Medulla oblongata (tissue), 1 donor: ENCODE measurements around the gene PTPN9.
"Not testable (repeated sequence)": the region's sequence is repeated elsewhere in the genome, so short reads cannot be mapped to it uniquely, and the experiment has no call there.

ENCODE experiments used
- DNase-seq: peaks from one replicate; pipeline ENCODE4 v3.0.0-alpha.2; 2015; ENCODE audit errors: extremely low spot score

Gene PTPN9

DNA sequence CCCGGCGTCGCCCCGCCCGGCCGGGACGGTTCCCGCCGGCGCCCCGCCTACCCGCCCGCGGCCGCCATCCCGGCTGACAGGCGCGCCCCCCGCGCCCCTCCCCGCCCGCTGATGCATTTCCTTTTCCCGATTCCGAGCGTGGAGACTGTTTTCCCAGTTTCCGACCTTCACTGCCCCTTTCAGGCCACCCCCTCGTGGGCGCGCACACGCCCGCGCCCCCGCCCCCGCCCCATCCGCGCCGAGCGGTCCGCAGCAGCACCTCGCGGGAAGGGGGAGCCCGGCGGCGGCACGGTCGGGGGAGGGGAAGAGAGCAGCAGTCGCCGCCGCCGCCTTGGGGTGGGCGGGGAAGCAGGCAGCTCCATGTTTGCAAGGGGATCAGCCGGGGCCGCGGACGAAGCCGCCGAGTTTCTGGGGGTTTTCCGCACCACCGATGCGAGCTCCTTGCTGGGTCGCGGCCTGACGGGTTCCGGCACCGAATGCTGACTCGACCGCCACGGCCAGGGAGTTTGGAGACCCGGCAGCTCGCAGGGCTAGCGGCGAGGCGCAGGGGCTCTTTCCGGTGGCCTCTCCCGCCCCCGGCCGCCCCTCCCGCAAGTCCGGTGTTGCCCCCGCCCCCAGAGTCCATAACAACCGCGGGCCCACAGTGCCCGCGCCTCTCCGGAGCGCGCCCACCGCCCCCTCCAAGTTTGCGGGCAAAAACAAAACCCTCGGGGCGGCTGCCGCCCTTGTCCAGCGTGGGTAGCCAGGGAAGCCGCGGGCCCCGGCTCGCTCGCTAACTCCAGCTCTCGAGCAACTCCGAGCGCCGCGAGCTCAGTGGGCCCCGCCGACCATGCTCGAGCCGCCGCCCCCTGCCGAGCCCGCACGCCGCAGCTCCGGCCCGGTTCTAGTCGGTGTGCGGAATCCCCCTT is 124.4 kb downstream of the PTPN9 start:
- no peak for DNase-seq

DNA sequence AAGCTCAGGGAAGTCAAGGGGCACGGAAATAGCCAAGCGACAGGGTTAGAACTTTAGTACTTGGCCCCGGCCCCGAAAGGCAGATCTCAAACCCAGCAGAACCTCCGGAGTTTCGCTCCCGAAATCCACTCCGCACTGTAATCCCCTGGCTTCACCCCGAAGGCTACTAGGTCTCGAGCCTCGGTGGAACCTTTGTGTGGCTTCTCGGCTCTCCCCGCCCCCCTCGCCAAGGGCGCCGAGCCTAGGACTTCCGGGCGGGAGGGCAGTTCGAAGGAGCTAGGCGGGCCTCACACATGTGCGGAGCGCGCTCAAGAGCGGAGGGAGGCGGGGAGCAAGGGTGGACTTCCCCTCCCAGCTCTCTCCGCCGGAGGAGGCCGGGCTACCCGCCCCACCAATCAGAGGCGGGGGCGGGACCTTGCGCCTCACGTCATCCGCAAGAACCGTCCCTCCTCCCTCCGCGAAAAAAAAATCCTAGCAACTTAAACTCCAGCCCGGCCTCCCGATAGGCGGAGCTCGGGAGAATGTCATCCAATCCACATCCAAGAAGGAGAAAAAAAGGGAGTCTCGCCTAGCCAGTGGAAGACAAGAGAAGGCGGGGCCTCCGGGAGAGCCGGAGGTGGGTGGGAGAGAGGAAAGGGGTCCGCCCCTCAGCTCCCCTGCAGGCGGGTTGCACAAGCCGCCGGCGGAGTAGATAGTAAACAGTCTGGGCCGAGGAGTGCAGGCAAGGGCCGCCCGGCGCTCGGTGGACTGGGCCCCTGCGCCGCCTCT is 125.2 kb downstream of the PTPN9 start:
- DNase-seq = peak; percentile 100

- peak; percentile 35 for DNase-seq
Measured at GRCh38 chr15:75452865-75453702, 126.0 kb downstream of the PTPN9 start.

DNA sequence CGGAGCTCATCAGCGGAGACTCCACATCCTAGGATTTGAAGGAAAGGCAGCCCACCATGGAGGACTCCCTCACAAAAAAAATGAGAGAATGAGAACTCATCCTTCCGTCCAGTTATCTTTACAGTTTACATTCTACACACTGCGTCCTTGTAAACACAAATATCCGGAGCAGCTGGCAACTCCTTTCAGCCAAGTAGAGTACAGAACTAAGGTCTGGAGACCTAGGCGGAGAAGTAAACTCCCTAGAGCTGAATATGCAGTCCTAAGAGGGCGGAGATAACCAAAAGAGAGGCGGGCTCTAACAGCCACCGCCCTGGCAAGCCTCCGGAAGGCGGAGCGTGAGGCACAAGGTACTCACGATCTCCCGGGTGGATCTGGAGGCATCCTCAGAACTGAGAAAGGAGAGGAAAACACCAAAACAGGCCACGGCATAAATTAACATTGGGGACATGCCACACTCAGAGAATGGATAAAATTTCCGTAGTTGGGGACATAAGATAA is 126.7 kb downstream of the PTPN9 start:
- DNase-seq = peak; percentile 90

- peak; percentile 100 for DNase-seq
Measured at GRCh38 chr15:75451674-75452363, 127.3 kb downstream of the PTPN9 start, which contains the start of gene SIN3A. SIN3A (minus strand) TSS chr15:75451690; CDS start chr15:75430375, 21,315 bp downstream.

- DNase-seq = no peak
Measured at GRCh38 chr15:75451202-75451673, 127.9 kb downstream of the PTPN9 start.

GRCh38 chr15:75450307-75451201 is 128.6 kb downstream of the PTPN9 start:
- DNase-seq = peak; percentile 94

DNA sequence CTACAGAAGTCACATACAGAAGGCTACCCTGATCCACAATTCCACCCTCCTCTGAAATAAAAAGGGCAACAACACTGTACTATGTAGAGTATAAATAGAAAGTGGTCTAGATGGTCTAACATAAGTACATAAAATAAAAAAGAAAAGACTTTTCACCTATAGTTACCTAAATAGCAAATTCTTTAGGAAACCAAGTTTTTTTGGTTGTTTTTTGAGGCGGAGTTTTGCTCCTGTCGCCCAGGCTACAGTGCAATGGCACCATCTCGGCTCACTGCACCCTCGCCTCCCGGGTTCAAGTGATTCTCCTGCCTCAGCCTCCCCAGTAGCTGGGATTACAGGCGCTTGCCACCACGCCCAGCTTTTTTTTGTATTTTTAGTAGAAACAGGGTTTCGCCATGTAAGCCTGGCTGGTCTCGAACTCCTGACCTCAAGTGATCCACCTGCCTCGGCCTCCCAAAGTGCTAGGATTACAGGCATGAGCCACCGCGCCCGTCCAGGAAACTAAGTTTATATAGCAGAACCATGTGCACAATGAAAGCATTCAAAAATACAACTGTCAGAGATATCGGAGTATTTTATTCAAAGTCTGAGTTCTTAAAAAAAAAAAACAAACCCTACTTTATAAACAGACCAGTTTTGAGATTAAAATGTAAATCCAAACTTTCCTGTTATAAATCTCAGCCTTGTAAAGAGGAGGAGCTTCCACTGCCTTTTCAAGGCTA is 129.4 kb downstream of the PTPN9 start:
- no peak for DNase-seq

DNA sequence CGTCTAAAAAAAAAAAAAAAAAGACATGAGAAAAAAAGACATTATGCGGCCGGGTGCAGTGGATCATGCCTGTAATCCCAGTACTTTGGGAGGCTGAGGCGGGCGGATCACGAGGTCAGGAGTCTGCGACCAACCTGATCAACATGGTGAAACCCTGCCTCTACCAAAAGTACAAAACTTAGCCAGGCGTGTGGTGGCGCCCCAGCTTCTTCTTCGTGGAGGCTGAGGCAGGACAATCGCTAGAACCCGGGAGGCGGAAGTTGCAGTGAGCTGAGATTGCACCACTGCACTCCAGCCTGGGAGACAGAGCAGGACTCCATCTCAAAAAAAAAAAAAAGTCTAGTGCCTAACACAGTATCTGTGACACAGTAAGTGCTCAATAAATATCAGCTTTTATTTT is 130.9 kb downstream of the PTPN9 start:
- not testable (repeated sequence) for DNase-seq

DNA sequence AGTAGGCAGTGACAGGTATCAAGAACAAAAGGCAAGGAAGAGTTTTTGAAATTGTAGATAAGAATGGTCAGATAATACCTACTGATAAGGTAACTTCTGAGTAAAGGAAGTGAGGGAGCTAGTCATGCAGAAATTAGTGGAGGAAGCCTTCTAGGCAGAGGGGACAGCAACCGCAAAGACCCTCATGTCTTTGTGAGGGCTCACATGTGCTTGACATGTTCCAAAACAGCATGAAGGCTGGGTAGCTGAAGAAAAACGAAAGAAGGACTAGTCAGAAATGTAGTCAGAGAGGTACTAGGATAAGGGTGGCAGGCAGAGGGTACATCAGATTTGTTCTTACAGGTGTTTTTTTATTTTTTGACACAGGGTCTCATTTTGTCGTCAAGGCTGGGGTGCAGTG is 133.0 kb downstream of the PTPN9 start:
- DNase-seq = no peak

- DNase-seq = not testable (repeated sequence)
Measured at GRCh38 chr15:75445324-75445723, 133.8 kb downstream of the PTPN9 start.

- DNase-seq = not testable (repeated sequence)
Measured at GRCh38 chr15:75443972-75444453, 135.1 kb downstream of the PTPN9 start.

DNA sequence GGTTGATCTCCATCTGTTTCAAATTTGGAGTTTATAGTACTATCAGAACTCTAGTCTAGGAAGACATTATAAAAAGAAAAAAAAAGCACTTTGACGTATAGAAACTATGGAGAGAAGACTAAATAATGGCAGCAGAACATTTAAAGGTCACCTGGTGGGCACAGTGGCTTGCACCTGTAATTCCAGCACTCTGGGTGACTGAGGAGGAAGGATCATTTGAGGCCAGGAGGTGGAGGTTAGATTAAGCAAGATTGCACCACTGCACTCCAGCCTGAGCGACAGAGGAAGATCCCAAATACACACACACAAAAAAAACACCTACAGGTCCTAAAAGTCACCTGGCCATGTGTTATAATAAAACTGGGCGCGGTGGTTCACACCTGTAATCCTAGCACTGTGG is 141.4 kb downstream of the PTPN9 start:
- DNase-seq = no peak

- DNase-seq = no peak
Measured at GRCh38 chr15:75436881-75437280, 142.2 kb downstream of the PTPN9 start.

DNA sequence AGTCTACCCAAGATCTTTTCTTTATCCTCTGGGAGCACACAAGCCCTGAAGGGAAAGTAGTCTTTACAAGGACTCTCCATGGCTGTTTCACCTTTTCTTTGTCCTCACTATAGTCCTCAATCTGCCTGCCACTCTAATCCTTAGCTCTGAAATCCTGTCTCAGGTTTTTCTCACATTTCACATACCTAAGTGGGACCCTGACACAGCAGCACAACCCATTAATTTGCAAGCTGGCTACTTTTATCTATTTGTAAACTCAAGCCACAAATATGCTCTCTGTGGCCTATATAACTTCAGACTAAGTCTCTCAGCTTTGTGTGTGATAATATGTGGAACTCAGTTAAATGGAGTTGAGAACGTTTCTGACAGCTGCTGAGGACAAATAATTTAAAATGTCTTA is 147.4 kb downstream of the PTPN9 start:
- DNase-seq = no peak

DNA sequence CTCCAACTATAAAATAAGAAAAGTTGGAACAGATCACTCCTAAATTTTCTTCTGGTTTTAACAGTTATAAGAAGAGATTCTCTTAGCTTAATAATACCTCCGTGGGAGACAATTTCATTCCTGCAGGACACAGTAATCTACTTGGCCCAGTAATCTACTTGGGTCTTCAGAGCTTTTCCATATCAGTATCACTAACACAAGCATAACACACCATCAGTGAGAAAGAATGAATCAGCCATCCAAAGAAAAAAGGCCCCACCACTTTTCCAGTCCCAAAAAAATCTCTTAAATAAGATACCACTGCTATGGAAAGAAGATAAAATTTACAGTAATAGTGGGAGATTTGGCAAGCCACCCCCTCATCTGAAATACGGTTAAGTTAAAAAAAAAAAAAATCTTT is 147.8 kb downstream of the PTPN9 start:
- no peak for DNase-seq

GRCh38 chr15:75430259-75430658 is 148.9 kb downstream of the PTPN9 start:
- DNase-seq = no peak

DNA sequence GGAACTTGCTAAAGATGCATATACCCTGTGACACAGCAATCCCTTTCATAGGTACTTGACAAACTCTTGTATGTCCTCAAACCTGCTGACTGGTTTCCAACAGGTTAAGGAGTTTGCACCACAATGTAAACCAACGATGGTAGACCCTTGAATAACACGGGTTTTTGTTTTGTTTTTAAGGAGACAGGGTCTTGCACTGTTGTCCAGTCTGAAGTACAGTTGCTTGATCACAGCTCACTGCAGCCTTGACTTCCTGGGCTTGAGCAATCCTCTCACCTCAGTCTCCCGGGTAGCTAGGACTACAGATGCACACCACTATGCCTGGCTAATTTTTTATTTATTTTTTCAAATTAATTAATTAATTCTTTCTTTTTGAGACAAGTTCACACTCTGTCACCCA is 151.0 kb downstream of the PTPN9 start:
- no peak for DNase-seq

DNA sequence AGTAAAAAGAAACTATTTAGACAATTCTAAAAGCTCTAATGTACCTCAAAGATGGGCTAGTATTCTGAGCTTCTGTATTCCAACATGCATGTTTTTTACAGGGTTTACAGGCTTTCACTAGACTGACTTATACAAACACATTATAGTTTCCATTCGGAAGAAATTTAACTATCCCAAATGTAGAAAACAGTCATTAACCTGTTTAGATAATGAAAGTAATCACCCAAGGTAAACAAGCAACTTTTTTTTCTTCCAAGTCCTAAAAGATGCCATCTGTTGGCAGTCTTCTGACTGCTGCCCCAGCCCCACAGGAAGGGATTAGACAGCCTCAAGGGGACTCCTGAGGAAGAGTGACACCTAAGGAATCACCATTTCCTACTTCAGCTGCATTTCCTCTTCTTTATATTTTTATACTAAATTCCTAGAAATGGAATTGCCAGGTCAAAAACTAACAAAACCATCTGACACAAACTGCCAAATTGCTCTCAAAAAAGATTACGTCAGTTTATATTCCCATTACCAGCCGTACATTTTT is 153.1 kb downstream of the PTPN9 start:
- no peak for DNase-seq
